Measurements from ENCODE around the gene LEMD3. TPM values are rescaled to one million over a fixed set of nuclear protein-coding genes. Genes with fewer than 3 reads are reported as not detected.

LEMD3 gene
- total RNA-seq, 2 donors from 2014 or later: 55.6 to 102 TPM

GRCh38 chr12:65208964-65209654 is 39.7 kb downstream of the LEMD3 start:
- no peak overlapping the region for H3K4me3 ChIP-seq
- no peaks in the 10 kb centered on the region for H3K4me1 ChIP-seq (replicated peaks)
- H3K9me3 ChIP-seq: no peaks in the 10 kb centered on the region
- H3K27me3 ChIP-seq (replicated peaks; ENCODE audit: insufficient read depth): no peaks in the 10 kb centered on the region
- intact Hi-C loops (cut with DNase I): no loop called here
- DNase-seq (ENCODE audit: low spot score): no peak
- no peak overlapping the region for H3K27ac ChIP-seq
- 65% methylated on average over 3 of the region's 3 CpGs for WGBS
- no peaks in the 10 kb centered on the region for H3K36me3 ChIP-seq
- TF ChIP-seq, protein P1, sequence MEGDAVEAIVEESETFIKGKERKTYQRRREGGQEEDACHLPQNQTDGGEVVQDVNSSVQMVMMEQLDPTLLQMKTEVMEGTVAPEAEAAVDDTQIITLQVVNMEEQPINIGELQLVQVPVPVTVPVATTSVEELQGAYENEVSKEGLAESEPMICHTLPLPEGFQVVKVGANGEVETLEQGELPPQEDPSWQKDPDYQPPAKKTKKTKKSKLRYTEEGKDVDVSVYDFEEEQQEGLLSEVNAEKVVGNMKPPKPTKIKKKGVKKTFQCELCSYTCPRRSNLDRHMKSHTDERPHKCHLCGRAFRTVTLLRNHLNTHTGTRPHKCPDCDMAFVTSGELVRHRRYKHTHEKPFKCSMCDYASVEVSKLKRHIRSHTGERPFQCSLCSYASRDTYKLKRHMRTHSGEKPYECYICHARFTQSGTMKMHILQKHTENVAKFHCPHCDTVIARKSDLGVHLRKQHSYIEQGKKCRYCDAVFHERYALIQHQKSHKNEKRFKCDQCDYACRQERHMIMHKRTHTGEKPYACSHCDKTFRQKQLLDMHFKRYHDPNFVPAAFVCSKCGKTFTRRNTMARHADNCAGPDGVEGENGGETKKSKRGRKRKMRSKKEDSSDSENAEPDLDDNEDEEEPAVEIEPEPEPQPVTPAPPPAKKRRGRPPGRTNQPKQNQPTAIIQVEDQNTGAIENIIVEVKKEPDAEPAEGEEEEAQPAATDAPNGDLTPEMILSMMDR (IDR thresholded peaks at IDR 0.05): no peak
- TF ChIP-seq POLR2AphosphoS5 (IDR thresholded peaks at IDR 0.05) (no peak), POLR2A (IDR thresholded peaks at IDR 0.05) (no peak)

GRCh38 chr12:65209655-65210043 is 40.3 kb downstream of the LEMD3 start:
- intact Hi-C loops (cut with DNase I): no loop called here
- Histone ChIP-seq H3K27me3 (replicated peaks; ENCODE audit: insufficient read depth) (no peaks in the 10 kb centered on the region), H3K4me1 (replicated peaks) (no peaks in the 10 kb centered on the region), H3K27ac (no peak overlapping the region), H3K4me3 (no peak overlapping the region), H3K36me3 (no peaks in the 10 kb centered on the region), H3K9me3 (no peaks in the 10 kb centered on the region)
- WGBS: 36% methylated on average over 2 of the region's 2 CpGs
- DNase-seq (ENCODE audit: low spot score): no peak
- TF ChIP-seq, protein P1 (IDR thresholded peaks at IDR 0.05): no peak
- TF ChIP-seq POLR2A (IDR thresholded peaks at IDR 0.05) (no peak), POLR2AphosphoS5 (IDR thresholded peaks at IDR 0.05) (no peak)

- no peaks in the 10 kb centered on the region for H3K27me3 ChIP-seq (replicated peaks; ENCODE audit: insufficient read depth)
- intact Hi-C loops (cut with DNase I): no loop called here
- no peak overlapping the region for H3K27ac ChIP-seq
- no peak for DNase-seq (ENCODE audit: low spot score)
- H3K4me3 ChIP-seq: no peak overlapping the region
- H3K36me3 ChIP-seq: no peaks in the 10 kb centered on the region
- no peaks in the 10 kb centered on the region for H3K9me3 ChIP-seq
- H3K4me1 ChIP-seq (replicated peaks): no peaks in the 10 kb centered on the region
- TF ChIP-seq, protein P1 (IDR thresholded peaks at IDR 0.05): no peak
- TF ChIP-seq POLR2A (IDR thresholded peaks at IDR 0.05) (no peak), POLR2AphosphoS5 (IDR thresholded peaks at IDR 0.05) (no peak)
Observed at GRCh38 chr12:65217086-65217485, 47.7 kb downstream of the LEMD3 start.

DNA sequence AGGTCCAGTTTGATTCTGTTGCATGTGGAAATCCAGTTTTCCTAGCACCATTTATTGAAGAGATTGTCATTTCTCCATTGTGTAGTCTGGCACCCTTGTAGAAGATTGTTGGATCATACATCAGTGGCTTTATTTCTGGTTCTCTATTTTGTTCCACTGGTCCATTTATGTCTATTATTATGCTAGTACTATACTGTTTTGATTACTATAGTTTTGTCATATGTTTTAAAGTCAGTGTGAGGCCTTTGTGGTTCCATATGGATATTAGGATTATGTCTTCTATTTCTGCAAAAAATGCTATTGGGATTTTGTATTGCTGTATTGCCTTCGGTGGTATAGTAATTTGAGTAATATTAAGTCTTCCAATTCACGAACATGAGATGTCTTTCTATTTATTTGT is 51.4 kb downstream of the LEMD3 start:
- no peak for TF ChIP-seq POLR2AphosphoS5 (IDR thresholded peaks at IDR 0.05)
- TF ChIP-seq POLR2A (IDR thresholded peaks at IDR 0.05): no peak
- TF ChIP-seq, protein P1 (IDR thresholded peaks at IDR 0.05): no peak
- H3K9me3 ChIP-seq: no peaks in the 10 kb centered on the region
- H3K4me1 ChIP-seq (replicated peaks): no peaks in the 10 kb centered on the region
- no peak overlapping the region for H3K27ac ChIP-seq
- no peak for DNase-seq (ENCODE audit: low spot score)
- intact Hi-C loops (cut with DNase I): loop anchor here (10.0 kb wide), 1 partner anchor 56 kb away; the partner anchor contains the start of gene LEMD3
- WGBS: 97% methylated on average over 2 of the region's 2 CpGs
- no peak overlapping the region for H3K4me3 ChIP-seq
- H3K36me3 ChIP-seq: no peaks in the 10 kb centered on the region
- H3K27me3 ChIP-seq (replicated peaks; ENCODE audit: insufficient read depth): no peaks in the 10 kb centered on the region

- DNase-seq (ENCODE audit: low spot score): no peak
Observed at GRCh38 chr12:65229441-65229840, 60.1 kb downstream of the LEMD3 start.

More at GRCh38 chr12:65229441-65229840, 60.1 kb downstream of the LEMD3 start:
- no peaks in the 10 kb centered on the region for H3K27me3 ChIP-seq (replicated peaks; ENCODE audit: insufficient read depth)
- TF ChIP-seq, protein P1 (IDR thresholded peaks at IDR 0.05): no peak
- no peak for TF ChIP-seq POLR2AphosphoS5 (IDR thresholded peaks at IDR 0.05)
- no peaks in the 10 kb centered on the region for H3K4me1 ChIP-seq (replicated peaks)
- intact Hi-C loops (cut with DNase I): loop anchor here (10.0 kb wide), 1 partner anchor 65 kb away; the partner anchor contains the start of gene LEMD3
- no peaks in the 10 kb centered on the region for H3K36me3 ChIP-seq
- no peak overlapping the region for H3K4me3 ChIP-seq
- H3K27ac ChIP-seq: no peak overlapping the region
- 83% methylated on average over 1 of the region's 1 CpG for WGBS
- no peaks in the 10 kb centered on the region for H3K9me3 ChIP-seq

All from prostate gland (tissue), 2 donors.